Renal cortex interstitium (tissue), 15 donors: Measurements from ENCODE around the gene RNF151. TPM values are rescaled to one million over a fixed set of nuclear protein-coding genes. Genes with fewer than 3 reads are reported as not detected.
A peak's percentile ranks its signal among the peaks of the same experiment; 100 is the strongest.
"Not testable (repeated sequence)": the region's sequence is repeated elsewhere in the genome, so short reads cannot be mapped to it uniquely, and the experiment has no call there.

Experiments
- DNase-seq, 11 donors: peaks; one replicate each; pipeline ENCODE4 v3.0.0-alpha.2; 2013; ENCODE audit warnings: low read depth in 9 of 11, low spot score in 4 of 11; ENCODE audit errors: extremely low read depth in 1 of 11
- long read RNA-seq, 16 experiments: transcript quantifications; one replicate each; lab custom pipeline, GENCODE V29; 2026
- polyA plus RNA-seq, 3 donors: library from polyadenylated mRNA; unstranded; fragments of 120-200 nt; gene quantifications; one replicate each; pipeline ENCODE4 v1.2.1, GENCODE V29; 2013; ENCODE audit not compliant: insufficient read length in 3 of 3

Gene RNF151
- under 1 TPM in 1 of 3 donors, not detected in 2; 0.13 TPM for polyA plus RNA-seq
- long read RNA-seq, donor 1 = 0 reads
- long read RNA-seq, donor 2 = 0 reads
- long read RNA-seq, donor 3 = 0 reads
- long read RNA-seq, donor 4 = 0 reads
- long read RNA-seq, donor 5 = 0 reads
- long read RNA-seq, donor 6 = 0 reads
- long read RNA-seq, donor 7 = 0 reads
- long read RNA-seq, donor 8 = 0 reads
- long read RNA-seq, donor 9 = 0 reads
- long read RNA-seq, donor 10 = 0 reads
- long read RNA-seq, donor 11 = 0 reads
- long read RNA-seq, donor 12 = 0 reads
- long read RNA-seq, donor 13 = 0 reads
- long read RNA-seq, donor 14 = 0 reads
- long read RNA-seq, donor 15 = 0 reads
- long read RNA-seq, donor 16 = 0 reads

GRCh38 chr16:1966460-1966859 is at the start of gene RNF151:
Gene RNF151 (plus strand): TSS chr16:1966856. CDS start chr16:1966882, 26 bp downstream.
- DNase-seq = no peak

DNA sequence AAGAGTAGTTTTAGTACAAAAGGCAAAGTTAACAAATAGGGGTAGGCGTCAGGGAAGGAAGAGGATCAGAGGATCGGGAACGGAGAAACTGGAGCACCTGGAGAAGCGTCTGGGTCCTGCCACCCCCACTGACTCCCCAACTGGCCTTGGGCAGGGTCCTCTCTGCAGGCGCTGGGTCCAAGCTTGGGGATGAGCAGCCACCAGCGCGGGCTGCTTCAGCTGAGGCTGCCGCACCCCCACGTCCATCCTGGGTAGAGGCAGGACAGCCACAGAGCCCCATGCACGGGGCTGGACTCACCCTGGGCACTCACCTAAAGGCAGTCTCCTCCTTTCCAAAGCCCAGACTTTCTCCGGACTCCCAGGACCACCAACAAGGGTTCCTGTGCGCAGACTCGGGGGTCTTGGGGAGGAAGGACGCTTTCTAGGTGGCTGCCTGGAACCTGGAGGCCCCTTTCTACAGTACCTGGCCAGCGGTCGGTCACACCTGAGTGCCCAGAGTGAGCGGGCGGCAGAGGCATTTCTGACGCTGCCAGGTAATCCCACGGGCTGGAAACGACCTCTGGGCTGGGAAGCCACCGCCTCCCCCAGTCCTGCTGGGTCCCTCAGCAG is 49.5 kb upstream of the RNF151 start:
- DNase-seq = no peak

DNA sequence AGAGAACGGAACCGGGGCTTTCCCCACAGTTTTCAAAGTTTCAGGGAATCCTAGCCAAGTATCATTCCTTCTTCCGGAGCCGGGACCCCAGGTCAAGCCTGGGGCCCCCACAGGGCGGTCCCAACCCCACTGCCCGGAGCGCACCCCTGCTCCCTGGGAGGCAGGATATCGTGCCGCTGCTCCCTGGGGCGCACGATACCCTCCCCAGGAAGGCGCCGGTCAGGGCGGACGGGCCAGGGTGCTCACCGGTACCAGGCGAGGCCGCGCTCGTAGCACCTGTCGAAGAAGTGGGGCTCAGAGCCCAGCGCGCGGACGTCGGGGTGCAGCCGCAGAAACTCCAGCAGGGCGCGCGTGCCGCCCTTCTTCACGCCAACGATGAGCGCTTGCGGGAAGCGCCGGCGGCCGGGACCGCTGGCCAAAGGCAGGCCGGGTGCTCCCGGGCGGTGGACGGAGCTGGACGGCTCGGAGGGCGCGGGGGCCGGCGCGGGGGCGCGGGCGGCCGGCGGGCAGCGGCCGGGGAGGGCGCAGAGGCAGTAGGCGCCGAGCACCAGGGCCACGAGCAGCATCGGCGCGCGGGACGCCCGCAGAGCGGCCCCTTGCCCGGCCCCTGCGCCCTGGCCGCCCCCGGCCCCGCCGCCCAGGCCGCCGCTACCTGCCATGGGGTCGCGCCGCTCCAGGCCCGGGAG is 48.8 kb upstream of the RNF151 start:
- no peak for DNase-seq

DNA sequence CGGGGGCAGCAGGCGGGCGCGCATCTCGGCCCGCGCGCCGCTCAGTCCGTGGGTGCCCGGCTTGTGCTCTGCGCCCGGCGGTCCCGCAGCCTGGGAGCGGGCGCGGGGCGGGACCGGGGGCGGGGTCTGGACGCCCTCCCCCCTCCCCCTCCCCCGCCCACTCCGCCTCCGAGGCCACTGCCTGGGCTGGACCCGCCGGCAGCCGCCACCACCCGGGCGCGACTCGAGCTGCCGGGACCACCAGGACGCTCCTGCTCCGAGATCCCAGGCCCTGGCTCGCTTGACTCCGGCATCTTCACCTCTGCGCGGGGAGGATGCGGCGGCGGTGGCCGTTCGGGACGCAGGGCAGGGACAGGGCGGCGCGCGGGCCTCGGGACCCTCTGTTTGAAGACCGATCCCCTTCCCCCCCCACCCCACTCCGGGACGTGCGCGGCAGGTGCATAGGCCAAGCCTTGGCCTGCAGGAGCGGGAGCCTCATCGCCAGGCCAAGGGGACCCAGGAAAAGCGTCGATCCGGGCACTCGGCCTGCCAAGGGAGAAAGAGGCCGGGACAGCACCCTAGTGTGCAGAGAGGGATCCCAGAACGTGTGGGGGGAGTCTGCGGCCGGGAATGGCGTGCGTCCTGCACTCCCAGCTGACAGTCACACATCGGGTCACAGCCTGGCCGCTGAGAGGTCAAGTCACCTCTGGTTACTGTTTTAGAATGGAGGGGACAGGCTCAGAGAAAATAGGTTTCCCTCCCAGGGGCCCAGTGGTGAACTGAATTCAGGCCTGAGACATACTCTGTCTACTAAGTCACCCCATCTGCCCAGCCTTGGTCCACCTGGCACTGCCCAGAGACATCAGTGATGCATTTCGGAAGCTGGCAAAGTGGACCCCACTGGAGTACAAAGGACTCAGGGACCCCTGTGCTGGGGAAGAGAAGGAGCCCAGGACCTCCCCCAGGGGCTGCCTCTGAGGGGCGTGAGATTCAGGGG is 48.0 kb upstream of the RNF151 start, which contains the start of gene HS3ST6:
HS3ST6 (minus strand) TSS at position 65 of the 976 bp plus-strand sequence. CDS start 92 bp downstream, outside the sequence.
- no peak for DNase-seq

- no peak for DNase-seq
These were observed 47.2 kb upstream of the RNF151 start for GRCh38 chr16:1919327-1919998.

DNA sequence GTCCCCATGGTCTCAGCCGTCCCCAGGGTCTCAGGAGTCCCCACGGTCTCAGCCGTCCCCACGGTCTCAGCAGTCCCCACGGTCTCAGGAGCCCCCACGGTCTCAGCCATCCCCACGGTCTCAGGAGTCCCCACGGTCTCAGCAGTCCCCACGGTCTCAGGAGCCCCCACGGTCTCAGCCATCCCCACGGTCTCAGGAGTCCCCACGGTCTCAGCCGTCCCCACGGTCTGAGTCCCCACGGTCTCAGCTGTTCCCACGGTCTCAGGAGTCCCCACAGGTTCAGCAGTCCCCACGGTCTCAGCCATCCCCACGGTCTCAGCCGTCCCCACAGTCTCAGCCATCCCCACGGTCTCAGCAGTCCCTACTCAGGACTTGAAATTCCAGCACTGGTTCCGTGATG is 46.5 kb upstream of the RNF151 start:
- not testable (repeated sequence) for DNase-seq

DNA sequence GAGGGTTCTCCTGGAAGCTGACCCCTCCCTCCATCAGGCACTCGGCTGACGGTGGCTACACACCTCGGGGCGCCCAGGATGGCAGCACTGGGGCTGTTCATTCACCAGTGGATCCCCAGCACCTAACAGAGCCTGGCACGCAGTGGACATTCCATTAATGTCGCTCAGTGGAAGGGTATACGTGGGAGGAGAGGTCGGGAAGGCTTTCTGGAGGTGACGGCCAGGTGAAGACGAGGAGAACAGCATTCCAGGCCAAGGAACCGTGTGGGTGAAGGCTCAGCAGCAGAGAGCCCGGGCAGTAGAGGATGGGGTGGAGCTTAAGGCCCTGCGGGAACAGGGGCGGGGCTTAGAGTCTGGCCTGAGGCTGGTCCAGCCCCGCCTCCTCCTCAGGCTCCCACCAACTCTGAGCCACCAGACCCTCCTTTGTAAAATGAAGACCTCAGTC is 45.9 kb upstream of the RNF151 start:
- DNase-seq = no peak

GRCh38 chr16:1922357-1922756 is 44.3 kb upstream of the RNF151 start:
- DNase-seq = no peak

DNA sequence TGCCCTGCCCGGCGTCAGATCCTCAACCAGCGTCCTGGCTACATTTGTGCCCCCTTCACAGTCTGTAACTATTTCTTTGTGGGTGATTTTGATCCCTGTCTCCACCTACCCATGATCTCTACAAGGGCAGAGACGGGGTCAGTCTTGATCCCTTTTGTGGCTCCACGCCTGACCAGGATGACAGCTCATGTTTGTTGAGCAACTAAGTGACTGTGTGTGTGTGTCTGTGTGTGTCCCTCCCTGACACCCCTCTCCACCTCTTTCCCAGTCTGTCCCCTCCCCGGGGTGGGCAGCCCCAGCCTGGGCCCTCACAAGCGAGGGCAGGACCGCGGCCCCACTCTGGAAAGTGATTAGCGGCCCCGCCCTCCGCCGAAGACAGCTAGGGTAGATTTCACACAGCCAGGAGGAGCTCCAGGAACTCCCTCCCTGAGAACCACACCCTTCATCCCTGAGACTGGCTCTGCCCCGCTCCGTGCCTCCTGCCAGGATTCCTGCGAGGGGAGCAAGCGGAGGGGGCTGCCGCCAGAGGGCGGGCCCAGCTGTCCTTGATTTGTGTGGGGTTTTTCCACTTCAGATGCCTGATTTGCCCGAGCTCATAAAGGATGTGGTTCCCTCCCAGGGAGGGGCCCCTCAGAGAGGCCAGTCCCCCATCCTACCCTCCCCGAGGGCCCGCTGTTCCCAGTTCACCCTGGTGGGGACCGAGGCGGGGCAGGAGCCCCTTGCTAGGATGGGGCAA is 43.2 kb upstream of the RNF151 start:
- no peak for DNase-seq

- no peak for DNase-seq
These were observed 42.6 kb upstream of the RNF151 start for GRCh38 chr16:1924095-1924494.

GRCh38 chr16:1926271-1926670 is 40.4 kb upstream of the RNF151 start:
- DNase-seq = no peak

DNA sequence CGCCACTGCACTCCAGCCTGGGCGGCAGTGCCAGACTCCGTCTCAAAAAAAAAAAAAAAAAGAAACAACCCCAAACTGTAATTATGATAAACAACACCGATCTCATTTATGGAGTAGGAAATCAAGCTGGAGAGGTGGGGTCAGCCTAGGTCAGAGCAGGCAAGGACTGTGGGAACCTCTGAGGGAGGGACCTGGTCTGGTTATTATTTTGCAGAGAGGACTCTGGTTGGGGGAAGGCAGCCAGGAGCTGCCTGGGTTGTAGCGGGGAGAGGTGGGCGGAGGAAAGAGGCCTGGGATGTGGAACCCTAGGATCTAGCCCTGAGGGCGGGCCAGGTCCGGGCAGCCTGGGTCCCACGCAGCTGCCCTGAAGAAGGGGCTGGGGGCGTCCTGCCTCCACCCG is 37.6 kb upstream of the RNF151 start:
- no peak for DNase-seq

DNA sequence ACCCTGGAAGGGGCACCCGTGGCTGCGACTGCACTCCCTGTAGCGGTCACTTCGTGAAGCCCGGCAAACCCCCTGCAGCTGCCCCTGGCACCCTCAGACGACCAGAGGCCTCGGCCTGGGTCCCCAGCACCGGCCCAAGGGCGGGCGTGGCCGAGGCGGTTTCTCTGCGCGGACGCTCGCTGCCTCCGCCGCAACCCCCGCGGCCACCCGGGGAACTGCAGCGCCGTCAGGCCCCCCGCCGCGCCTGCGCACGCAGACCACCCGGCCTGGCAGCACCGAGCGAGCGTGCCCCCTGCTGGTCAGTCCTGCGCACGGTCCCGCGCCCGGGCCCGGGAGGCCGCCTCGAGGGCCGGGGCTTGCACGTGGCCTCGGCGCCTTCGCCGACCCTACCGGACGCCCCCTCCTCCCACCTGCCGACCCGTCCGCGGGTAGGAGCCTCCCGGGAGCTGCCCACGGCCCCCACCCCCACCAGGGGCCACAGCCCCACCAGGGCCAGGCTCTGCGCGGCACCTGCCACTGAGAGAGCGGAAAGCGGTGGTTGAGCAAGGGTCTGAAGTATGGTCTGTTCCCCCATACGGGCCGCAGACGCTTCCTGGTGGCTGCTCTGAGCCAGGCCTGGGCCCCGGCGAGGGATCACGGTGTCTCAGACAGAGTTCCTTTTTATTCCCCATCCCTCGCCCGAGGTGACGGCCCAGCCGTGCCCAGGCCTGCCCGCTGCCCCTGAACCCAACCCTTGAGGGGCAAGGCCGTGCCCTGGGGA is 36.9 kb upstream of the RNF151 start:
- DNase-seq = peak; percentile 59 to 86 (median 75)

DNA sequence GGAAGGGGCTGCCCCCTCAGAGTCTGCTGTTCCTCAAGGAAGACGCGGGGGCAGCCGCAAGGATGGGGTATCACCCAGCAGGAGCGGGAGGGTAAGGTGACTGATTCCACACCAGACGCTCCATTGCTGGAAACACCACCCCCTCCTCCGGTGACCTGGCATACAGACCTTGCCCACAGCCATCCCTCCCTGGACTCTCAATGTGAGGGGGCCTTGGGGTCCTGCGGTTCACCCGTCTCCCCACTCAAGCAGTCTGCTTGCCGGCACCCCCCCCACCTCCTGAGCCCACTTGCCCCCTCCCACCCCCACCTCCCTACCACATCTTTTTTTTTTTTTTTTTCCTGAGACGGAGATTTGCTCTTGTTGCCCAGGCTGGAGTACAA is 36.3 kb upstream of the RNF151 start:
- DNase-seq = no peak

GRCh38 chr16:1932050-1933028 is 34.3 kb upstream of the RNF151 start:
- DNase-seq = no peak

DNA sequence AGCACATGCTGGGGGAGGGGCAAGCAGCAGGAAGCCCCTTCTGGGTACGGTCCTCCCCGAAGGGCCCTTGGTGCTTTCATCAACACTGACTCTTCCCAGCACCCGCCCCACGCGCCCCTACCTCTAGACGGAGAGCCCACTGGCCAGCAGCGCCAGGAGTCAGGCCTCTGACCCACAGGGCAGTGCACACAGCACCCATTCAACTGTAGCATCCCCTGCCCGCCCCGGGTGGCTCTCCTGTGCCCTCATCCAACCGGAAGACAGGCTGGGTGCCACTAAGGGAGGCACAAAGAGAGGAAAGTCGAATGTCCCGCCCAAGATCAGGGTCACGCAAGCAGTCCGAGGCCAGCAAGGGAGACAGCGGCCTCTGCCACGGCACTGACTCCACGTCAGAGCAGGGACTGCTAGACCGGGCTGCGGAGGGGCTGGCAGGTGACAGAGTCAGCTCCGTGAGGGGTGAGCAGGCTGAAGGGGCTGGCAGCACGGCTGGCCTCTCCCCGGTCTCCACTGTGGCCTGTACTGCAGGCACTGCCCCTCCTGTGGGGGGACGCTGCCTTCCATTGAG is 33.5 kb upstream of the RNF151 start:
- no peak for DNase-seq
